ENCODE results near the gene ZNF516. TPM values are rescaled to one million over a fixed set of nuclear protein-coding genes. Genes with fewer than 3 reads are reported as not detected.

ZNF516 gene
- total and polyA plus RNA-seq, 2 of the 13 experiments (the other 11 are each of a cell fraction or from before 2014, with no cell fraction given) = 16.6 to 18.7 TPM

DNA sequence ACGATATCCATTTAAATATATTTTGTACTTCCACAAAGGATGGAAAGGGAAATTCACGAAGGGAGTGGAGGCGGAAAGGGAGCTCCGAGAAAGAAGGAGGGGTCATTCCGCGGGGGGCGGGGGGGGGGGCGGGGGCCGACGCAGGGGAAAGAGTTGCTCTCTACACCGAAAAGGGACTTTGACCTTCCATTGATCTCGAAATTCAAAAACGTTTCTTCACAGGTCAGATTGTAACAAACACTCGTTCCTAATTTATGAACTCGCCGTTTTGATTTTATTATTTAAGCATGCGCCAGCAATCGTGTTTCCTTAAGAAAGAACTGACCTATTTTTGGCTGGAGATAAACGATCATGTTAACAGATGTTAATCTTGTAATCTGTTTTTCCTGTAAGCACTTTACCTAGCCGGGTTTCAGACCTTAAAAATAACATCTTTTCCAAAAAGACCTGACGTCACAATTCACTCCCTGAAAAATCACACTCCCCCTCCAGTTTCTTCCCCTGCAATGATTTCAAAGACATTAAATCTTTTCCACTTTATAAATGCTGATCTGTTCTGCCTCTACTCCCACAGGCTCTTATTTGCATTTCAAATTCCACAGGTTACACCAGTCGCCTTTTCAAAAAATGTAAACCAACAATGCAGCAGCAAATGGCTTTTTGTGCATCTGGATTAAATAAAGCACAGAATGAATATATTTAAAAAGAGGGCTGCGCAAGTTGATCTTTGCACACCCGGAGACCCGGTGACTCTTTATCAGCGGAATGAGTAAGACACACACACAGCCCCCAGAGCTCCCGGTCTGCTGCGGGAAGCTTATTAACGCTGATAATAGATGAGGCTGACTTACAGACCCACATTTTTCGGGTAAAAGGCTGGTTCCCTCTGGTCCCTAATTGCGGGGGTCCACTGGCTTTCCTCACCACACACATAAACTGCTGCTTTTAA, 1.6 kb downstream of the ZNF516 start (continued):
- TF ChIP-seq, protein P1, sequence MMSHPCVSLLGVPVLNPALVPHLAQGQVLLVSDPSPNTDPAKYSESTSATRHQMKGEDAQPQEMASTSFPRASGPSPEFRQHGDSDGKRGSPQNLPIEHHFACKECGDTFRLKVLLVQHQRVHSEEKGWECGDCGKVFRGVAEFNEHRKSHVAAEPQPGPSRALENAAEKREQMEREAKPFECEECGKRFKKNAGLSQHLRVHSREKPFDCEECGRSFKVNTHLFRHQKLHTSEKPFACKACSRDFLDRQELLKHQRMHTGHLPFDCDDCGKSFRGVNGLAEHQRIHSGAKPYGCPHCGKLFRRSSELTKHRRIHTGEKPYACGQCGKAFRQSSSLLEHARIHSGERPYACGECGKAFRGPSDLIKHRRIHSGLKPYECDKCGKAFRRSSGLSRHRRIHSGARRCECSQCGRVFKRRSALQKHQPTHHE (CRISPR knock-in tag; IDR thresholded peaks at IDR 0.05; ENCODE audit: borderline replicate concordance) = no peak
- no peak for TF ChIP-seq ZNF292 (CRISPR knock-in tag; IDR thresholded peaks at IDR 0.05; ENCODE audit: borderline replicate concordance, low read depth)
- no peak for TF ChIP-seq ZFP1 (CRISPR knock-in tag; IDR thresholded peaks at IDR 0.05)
- TF ChIP-seq, protein P2, sequence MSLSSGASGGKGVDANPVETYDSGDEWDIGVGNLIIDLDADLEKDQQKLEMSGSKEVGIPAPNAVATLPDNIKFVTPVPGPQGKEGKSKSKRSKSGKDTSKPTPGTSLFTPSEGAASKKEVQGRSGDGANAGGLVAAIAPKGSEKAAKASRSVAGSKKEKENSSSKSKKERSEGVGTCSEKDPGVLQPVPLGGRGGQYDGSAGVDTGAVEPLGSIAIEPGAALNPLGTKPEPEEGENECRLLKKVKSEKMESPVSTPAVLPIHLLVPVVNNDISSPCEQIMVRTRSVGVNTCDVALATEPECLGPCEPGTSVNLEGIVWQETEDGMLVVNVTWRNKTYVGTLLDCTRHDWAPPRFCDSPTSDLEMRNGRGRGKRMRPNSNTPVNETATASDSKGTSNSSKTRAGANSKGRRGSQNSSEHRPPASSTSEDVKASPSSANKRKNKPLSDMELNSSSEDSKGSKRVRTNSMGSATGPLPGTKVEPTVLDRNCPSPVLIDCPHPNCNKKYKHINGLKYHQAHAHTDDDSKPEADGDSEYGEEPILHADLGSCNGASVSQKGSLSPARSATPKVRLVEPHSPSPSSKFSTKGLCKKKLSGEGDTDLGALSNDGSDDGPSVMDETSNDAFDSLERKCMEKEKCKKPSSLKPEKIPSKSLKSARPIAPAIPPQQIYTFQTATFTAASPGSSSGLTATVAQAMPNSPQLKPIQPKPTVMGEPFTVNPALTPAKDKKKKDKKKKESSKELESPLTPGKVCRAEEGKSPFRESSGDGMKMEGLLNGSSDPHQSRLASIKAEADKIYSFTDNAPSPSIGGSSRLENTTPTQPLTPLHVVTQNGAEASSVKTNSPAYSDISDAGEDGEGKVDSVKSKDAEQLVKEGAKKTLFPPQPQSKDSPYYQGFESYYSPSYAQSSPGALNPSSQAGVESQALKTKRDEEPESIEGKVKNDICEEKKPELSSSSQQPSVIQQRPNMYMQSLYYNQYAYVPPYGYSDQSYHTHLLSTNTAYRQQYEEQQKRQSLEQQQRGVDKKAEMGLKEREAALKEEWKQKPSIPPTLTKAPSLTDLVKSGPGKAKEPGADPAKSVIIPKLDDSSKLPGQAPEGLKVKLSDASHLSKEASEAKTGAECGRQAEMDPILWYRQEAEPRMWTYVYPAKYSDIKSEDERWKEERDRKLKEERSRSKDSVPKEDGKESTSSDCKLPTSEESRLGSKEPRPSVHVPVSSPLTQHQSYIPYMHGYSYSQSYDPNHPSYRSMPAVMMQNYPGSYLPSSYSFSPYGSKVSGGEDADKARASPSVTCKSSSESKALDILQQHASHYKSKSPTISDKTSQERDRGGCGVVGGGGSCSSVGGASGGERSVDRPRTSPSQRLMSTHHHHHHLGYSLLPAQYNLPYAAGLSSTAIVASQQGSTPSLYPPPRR (CRISPR knock-in tag; IDR thresholded peaks at IDR 0.05; ENCODE audit: borderline replicate concordance) = no peak
- TF ChIP-seq, protein P3, sequence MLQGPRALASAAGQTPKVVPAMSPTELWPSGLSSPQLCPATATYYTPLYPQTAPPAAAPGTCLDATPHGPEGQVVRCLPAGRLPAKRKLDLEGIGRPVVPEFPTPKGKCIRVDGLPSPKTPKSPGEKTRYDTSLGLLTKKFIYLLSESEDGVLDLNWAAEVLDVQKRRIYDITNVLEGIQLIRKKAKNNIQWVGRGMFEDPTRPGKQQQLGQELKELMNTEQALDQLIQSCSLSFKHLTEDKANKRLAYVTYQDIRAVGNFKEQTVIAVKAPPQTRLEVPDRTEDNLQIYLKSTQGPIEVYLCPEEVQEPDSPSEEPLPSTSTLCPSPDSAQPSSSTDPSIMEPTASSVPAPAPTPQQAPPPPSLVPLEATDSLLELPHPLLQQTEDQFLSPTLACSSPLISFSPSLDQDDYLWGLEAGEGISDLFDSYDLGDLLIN (CRISPR knock-in tag; IDR thresholded peaks at IDR 0.05; ENCODE audit: borderline replicate concordance) = no peak
- TF ChIP-seq THAP11 (CRISPR knock-in tag; IDR thresholded peaks at IDR 0.05) = no peak; the same call in 1 of the 2 replicates
- 0 out of 2 replicates have a peak, but pooled peaks have one; percentile 25 for TF ChIP-seq GTF2F1 (IDR thresholded peaks at IDR 0.05; ENCODE audit: low read length)
- TF ChIP-seq, protein P4, sequence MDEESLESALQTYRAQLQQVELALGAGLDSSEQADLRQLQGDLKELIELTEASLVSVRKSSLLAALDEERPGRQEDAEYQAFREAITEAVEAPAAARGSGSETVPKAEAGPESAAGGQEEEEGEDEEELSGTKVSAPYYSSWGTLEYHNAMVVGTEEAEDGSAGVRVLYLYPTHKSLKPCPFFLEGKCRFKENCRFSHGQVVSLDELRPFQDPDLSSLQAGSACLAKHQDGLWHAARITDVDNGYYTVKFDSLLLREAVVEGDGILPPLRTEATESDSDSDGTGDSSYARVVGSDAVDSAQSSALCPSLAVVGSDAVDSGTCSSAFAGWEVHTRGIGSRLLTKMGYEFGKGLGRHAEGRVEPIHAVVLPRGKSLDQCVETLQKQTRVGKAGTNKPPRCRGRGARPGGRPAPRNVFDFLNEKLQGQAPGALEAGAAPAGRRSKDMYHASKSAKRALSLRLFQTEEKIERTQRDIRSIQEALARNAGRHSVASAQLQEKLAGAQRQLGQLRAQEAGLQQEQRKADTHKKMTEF (CRISPR knock-in tag; IDR thresholded peaks at IDR 0.05) = peak; percentile 46; the same call in 1 of the 2 replicates
- TF ChIP-seq TEAD3 (CRISPR knock-in tag; optimal IDR thresholded peaks at IDR 0.05; ENCODE audit: borderline replicate concordance) = no peak
- TF ChIP-seq, protein P5, sequence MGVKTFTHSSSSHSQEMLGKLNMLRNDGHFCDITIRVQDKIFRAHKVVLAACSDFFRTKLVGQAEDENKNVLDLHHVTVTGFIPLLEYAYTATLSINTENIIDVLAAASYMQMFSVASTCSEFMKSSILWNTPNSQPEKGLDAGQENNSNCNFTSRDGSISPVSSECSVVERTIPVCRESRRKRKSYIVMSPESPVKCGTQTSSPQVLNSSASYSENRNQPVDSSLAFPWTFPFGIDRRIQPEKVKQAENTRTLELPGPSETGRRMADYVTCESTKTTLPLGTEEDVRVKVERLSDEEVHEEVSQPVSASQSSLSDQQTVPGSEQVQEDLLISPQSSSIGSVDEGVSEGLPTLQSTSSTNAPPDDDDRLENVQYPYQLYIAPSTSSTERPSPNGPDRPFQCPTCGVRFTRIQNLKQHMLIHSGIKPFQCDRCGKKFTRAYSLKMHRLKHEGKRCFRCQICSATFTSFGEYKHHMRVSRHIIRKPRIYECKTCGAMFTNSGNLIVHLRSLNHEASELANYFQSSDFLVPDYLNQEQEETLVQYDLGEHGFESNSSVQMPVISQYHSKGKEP (CRISPR knock-in tag; IDR thresholded peaks at IDR 0.05) = no peak
- no peak for TF ChIP-seq FOXC1 (CRISPR knock-in tag; IDR thresholded peaks at IDR 0.05; ENCODE audit: borderline replicate concordance)
- TF ChIP-seq ZIK1 (CRISPR knock-in tag; IDR thresholded peaks at IDR 0.05; ENCODE audit: borderline replicate concordance, low read depth) = no peak
- TF ChIP-seq KLF16 (CRISPR knock-in tag; IDR thresholded peaks at IDR 0.05) = no peak
- no peak for TF ChIP-seq CENPT (CRISPR knock-in tag; IDR thresholded peaks at IDR 0.05; ENCODE audit: low read depth)
- no peak for TF ChIP-seq JDP2 (CRISPR knock-in tag; IDR thresholded peaks at IDR 0.05; ENCODE audit: borderline replicate concordance)
- no peak; the same call in 1 of the 2 replicates for TF ChIP-seq ETV5 (CRISPR knock-in tag; IDR thresholded peaks at IDR 0.05; ENCODE audit: borderline replicate concordance)
- no peak for TF ChIP-seq JUND (CRISPR knock-in tag; IDR thresholded peaks at IDR 0.05)
- TF ChIP-seq FOXA3 (CRISPR knock-in tag; IDR thresholded peaks at IDR 0.05) = no peak
